CD4-positive, alpha-beta T cell treated with Interleukin-10 for 1 hour (primary cell): ENCODE results near the gene KCNMA1.
"Not testable (repeated sequence)": the region's sequence is repeated elsewhere in the genome, so short reads cannot be mapped to it uniquely, and the experiment has no call there.

Source experiments
- DNase-seq: peaks from one replicate; pipeline ENCODE4 v3.0.0-alpha.2; 2020

KCNMA1 gene

DNA sequence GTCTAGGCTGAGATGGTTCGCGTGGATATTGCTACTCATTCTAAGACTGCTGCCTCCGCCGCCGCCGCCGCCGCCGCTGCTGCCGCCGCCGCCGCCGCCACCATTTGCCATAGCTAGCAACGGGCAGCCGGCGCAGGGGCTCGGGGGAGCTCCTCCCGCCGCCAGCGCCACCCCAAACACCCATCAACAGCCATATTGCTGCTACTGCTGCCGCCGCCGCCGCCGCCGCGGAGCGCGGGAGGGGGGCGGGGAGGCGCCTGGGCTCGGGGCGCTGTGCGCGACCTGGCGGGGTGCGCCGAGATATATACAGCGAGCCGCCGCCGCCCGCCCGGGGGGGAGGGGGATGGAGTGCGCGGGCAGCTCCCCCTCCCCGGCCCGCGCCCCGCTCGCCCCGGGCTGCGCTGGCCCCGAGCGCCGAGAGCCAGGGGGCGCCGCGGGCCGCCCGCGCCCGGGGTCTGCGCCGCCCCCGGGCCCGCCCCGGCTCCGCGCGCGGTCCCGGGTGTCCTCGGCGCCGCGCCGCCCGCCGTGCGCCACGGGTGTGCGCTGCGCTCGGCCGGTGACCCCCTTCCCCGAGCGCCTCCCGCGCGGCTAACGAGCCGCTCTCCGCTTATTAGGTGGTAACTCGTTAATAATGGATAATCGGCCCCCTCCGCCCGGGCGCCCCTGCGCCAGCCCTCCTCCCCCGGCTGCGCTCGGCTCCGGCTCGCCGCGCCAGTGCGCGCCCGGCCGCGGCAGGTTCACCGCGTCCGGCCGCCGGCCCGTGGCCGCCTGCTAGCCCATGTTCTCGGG is at the start of gene KCNMA1:
Gene KCNMA1, minus strand, starts transcription at position 277 of the 789 bp plus-strand sequence.
- no peak for DNase-seq

DNA sequence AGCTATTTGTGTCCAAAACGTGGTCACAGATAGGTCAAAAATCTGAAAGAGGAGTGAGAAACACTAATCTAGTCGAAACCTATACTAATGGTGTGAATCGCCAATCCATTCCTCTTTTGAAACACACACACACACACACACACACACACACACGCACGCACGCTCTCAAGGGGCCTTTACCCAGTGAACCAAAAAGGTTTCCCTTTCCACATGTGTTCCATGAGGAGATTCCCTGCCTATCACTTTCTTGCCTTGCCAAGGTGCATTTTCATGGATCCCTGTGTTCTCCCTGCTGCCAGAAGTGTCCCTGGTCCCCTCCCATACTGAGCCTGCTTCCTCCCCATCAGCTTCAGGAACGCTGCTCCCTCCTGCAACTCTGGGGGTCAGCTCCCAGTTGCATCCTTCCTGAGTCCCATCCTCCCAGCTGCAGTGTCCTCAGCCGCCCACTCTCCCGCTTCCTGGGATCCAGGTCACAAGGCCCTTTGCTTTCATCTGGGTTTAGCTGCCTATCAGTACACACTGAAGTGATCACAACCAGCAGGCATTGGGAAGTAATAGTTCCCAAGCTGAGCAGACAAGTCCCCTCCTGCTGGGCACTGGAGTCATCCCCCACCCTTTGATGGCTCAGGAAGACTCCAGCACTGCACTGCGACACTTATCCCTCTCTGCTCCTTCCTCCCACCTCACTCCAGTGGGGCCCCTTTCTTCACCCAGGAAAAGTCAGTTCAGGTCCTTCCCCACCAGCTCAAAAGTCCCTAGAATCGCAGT is 49.2 kb upstream of the KCNMA1 start:
- no peak for DNase-seq

DNA sequence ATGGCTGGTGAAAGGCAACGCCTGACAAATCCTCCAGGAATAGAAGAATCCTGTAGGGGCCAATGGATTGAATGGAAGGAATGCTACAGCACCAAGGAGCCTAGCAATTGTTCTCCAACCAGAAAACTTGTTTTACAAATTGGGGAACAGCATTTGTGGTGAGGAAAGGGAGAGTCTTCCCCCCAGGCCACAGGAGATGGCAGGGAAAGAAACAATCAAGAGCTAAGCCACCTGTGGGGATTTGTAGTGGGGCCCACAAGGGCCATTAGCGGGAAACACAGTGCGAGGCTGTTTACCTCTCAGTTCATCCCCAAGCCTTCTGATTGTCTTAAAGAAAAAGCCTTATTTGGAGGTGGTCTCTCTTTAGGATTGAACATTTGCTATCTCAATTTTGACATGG is 48.5 kb upstream of the KCNMA1 start:
- DNase-seq, result no peak

DNA sequence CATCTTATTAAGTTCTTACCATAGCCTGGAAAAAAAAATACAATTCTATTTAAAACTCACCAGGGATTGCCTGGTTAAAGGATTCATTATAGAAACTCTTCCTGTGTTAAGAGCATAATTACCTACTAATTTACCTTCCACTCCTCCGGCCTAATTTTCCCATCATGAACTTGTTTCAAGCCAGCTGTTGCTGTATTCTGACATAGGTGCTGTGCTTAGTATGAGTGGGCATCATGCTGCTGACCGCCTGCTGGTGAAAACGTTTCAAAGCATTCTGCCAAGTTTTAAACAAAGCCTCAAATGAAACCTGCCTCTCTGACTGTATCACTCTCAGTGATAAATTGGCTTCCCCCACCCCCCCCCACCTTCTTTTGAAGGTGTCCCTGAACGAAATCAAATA is 47.8 kb upstream of the KCNMA1 start:
- DNase-seq, result no peak

DNA sequence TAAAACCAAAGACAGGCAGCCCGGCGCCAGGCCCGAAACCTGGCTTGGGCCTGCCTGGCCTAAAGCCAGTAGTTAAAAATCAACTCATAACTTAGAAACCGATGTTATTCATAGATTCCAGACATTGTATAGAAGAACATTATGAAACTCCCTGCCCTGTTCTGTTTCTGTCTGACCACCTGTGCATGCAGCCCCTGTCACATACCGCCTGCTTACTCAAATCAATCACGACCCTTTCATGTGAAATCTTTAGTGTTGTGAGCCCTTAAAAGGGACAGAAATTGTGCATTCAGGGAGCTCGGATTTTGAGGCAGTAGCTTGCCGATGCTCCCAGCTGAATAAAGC is 45.5 kb upstream of the KCNMA1 start:
- DNase-seq, result not testable (repeated sequence)

DNA sequence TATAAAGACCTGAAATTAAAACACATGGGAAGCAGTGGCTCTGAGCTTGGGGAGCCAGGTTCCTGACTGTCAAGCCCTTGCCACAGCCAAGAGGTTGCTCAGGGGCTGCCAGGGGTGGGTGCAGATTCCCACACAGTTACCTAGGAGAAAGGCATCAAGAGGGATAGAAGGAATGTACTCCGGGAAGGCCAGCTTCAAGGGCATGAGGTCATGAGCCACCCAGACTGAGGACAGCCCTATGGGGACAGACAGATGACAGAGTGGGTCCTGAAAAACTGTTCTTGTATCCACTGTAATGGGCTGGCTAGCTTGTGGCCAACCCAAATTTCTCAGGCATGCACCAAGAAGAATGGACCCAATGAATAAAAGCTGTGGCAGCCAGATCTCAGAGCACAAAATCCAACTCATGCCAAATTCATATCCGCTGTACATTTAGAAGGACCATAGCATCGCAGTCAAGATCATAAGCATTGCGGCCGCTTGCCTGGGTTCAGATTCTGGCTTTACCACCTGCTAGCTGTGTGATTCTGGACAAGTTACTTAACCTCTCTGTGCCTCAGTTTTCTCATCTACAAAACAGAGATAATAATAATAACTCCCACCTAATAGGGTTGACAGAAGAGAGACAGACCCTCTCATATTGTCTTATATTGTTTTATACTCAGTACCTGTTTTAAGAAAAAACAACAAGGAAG is 44.9 kb upstream of the KCNMA1 start:
- DNase-seq, result no peak

DNA sequence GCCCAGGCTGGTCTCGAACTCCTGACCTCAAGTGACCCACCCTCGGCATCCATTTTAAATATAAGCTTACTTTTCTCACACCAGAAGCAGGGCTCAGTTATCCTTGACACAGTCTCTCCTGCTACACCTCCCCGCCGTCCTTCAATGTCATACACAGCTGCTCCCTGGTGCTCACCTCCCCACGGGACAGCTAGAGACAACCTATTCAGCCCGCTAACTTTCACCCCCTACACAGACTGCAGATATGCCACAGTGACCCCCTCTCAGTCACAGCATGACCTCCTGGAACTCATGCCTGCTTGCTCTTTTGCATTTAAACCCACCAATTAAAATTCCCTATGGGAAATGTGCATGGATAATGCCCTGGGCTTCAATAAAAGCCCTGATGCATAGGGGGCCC is 44.2 kb upstream of the KCNMA1 start:
- no peak for DNase-seq

DNA sequence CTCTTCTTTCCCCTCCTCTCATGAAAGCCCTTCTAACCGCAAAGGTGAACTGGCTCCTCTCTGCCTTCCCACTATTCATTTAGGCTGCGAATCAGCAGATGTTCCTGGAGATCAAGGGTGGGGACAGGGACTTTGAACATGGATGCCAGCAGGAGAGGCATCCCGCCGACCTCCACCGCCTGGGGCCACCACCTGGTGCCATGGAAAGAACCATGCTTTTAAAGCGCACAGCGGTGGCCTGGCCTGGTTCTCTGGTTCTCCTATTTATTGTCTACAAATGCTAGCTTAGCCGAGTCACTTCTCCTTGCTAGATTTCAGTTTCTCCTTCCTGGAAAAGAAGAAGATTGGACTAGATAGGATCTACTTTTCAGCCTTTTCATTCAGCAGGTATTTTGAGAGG is 43.2 kb upstream of the KCNMA1 start:
- no peak for DNase-seq

DNA sequence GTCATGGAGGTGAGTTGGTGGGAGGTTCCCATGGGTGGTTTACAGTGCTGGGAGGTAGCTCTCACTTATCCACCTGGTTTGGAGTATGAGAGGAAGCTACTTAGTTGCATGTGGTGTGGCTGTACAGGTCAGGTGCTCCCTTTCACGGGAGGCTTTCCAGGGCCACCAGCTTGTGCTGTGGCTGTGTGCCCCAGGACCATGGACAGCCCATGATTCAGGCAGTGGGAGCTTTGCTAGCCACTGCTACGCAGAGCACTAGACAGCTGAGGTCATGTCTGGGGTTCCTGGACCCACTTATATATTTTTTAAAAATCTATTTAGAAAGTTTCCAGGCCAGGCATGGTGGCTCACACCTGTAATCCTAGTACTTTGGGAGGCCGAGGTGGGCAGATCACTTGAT is 42.5 kb upstream of the KCNMA1 start:
- no peak for DNase-seq

DNA sequence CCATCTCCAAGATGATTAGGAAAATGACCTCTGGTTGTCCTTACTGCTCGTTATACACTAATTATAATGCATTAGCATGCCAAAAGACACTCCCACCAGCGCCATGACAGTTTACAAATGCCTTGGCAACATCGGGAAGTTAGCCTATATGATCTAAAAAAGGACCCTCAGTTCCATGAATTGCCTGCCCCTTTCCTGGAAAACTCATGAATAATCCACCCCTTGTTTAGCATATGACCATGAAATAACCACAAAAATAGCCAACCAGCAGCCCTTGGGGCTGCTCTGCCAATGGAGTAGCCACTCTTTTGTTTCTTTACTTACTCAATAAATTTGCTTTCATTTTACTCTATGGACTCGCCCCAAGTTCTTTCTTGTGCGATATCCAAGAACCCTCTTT is 41.6 kb upstream of the KCNMA1 start:
- no peak for DNase-seq

DNA sequence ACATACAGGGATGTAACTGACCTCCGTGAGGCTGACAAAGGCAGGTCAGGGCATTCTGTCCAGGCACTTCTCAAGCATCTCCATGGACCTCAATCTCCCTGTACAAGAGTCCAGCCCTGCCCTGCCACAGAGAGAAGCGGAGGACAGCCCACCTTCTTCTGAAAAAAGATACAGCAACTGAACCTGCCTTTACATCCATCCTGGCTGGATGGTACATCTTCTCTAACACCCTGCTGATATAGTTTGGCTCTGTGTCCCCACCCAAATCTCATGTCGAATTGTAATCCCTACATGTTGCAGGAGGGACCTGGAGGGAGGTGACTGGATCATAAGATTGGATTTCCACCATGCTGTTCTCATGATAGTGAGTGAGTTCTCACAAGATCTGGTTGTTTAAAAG is 40.5 kb upstream of the KCNMA1 start:
- DNase-seq, result no peak

DNA sequence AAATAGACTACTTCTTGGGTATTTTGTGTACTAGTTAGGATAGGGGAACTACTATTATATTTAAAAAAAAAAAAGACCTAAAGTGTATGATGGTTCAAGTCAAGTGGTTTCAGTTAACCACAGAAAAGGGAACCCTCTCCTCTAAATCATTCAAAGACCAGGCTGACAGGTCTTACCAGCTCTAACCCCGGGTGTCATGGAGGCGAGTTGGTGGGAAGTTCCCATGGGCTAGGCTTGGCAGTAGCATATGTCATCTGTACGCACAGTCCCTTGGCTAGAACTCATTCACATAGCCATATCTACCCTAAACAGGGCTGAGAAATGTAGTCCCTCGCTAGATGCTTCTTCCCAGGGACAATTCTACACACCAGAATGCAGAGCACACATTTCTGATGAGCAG is 37.7 kb upstream of the KCNMA1 start:
- no peak for DNase-seq

DNA sequence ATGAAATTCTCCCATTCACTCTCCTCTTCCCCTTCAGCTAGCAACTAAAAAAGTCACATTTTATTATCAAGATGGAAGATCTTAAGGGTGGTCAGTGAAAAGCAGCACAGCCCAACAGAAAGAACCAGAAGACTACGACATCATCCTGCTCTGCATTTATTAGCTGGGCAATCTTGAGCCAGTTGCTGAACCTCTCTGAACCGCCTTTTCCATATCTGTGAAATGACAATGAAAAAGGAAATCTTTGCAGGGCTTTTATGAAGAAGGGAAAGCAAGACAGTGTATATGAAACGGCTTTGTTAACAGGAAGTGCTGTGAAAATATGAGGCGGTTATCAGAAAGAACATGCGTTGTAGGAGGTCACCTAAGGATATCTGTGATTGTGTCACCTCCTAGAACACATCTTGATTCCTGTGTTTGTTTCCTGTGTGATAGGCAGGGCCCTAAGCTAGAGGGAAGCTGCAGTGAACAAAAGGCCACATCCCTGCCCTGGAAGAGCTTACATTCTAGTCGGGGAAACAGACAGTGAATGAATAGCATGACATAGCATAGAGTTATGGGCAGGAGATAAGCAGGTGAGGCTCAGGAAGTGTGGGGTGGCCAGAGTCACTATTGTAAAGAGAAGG is 36.0 kb upstream of the KCNMA1 start:
- no peak for DNase-seq

DNA sequence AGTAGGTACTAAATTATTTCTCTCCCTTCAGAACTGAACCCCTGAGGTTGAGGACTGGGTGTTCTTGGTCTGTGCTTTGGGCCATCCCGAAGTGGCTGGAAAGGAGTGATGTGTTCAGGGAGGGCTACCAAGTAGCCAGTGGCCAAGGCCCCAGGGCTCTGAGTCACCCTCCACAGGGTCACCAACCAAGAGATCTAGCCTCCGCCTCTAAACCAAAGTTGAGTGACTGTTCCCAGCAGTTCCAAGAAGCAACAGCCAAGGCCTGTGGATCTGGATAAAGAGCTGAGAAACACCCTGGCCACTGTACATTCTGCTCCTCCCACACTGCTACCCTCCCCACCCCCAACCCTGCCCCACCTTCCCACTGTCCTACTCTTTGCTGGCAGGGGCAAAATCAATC is 35.5 kb upstream of the KCNMA1 start:
- DNase-seq, result no peak

DNA sequence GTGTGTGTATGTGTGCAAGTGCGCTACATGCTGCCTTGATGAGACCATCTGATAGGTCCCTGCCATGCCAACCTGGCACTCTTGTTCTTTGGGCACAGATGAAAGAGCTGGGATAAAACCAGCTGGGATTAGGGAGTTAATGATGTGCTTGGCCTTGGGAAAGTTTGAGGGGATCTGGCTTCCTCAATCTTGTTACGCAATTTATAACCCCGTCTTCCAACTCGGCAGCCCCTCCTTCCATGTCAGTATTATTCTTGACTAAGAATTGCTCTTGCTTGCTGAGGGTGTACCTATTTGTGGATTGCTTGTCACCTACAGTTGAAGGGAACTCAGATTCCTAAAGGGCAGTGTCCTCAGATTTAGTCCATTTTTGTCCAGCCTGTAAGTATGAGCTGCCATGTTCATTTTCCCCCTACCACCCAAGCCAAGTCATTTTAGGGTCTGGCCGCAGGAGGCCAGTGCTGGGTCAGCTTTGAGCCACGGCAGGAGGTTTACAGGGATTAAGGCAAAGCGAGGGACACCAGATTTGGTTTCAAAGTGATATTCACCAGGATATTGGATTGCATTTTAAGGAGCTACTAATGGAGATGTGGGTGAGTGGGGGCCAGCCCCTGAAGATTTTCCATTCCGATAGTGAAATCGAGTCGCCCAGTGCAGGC is 34.1 kb upstream of the KCNMA1 start:
- no peak for DNase-seq

DNA sequence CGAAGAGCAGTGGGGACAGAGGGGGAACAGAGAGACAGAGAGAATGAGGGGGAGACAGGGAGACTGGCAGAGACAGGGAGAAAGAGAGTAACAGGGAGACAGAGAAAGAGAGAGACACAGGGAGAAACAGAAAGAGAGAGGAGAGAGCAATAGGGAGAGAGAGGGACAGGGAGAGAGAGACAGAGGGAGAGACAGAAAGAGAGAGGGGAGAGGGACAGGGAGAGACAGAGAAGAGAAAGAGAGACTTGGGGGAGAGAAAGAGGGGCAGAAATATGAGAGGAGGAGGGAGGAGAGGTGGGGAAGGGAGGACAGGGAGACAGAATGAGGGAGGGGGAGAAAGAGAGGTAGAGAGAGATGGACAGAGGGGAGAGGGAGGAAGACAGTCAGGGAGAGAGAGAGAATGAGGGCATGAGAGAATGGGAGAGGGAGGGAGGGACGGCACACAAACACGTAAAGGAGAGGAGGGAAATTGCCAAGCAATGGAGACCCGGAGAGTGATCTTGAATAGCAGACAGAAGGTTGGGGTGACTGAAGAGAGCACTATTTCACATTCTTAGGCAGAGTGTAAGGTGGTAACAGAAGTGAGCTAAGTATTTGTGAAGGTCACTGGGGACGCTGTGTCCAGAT is 33.3 kb upstream of the KCNMA1 start:
- DNase-seq, result no peak

DNA sequence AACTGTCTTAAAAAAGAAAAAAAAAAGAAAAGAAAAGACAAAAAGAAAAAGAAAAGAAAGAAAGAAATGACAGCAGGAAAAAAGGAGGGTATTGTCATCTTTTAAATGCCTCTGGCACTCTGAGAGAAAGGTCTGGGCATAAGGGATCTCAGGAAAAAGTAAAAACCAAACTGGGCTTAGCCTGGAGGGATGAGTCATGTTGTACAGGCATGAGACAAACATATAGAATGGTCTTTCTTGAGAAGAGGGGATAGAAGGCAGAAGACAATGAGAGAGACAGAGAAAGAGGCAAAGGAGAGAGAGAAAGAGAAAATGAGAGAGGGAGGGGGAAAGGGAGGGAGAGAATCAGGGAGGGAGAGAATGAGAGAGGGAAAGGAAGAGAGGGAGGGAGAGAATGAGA is 32.3 kb upstream of the KCNMA1 start:
- DNase-seq, result no peak

DNA sequence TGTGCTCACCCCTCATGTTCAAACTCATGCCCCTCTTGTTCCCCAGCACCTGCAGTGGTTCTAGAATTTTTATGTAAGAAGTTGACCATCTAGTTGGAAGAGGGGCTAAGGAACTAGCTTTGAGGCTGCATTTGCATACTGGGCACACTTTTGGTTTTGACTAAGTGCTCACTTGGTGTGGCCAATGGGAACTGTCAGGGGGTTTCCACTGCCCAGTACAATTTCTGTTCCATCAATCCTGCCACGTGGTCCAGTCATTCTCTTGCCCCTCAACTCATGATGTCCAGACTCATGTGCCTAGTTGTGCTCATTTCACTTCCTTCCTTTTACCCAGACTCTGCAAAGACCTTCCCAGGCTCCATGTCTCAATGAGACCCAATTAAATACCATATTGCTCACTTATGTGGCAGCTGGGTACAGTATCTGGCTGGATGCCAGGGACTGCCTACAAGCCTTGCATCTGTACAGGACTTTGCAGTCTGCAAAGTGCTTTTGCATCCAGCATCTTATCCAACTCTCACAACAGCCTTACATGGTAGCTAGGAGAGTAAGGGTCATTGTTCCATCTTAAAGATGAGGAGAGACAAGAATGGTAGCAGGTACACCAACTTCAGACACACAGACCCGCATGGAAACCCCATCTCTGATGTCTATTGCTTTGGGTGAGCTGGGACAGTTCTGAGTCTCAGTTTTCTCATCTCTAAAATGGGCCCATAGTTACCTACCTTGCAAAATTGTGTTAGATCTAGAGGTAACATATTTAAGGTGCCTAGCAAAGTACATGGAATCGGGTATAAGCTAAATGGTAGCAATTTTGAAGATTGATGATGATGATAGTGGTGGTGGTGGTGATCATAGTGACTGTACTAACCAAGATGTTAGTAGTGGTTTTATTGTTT is 30.1 kb upstream of the KCNMA1 start:
- no peak for DNase-seq

DNA sequence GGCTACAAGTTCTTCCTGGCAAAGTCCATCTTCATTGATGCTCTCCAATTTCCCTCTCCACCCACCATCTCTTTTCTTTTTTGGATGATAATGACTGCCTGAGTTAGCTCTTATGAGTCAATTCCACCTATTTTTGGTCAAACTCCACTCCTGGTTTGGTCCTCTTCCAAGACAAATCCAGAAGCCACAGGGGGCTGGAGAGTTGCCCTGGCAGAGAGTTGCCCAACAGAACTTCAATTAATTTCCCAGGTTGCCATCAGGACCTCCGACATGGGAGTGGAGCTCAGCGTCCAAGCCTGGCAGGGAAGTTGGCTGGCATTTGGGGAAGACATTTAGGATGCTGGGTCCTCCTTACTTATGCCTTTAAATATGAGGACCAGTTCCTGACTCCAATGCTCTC is 29.2 kb upstream of the KCNMA1 start:
- no peak for DNase-seq

DNA sequence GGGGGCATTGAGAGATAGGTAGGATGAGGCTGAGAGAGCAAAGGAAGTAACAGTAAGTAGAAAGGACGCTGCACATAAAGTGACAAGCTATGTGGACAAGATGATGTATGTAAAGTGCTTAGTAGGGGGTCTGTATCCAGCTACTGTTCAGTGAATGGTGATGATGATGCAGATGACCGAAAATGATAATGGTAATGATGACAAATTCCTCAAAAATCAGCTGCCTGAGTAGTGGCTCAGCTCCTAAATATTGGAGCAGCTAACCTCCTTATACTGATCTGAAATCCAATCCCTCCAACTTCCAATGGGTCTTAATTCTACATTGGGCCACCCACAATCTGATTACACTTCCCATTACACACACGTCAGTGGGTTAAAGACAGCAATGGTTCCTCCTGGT is 27.1 kb upstream of the KCNMA1 start:
- DNase-seq, result no peak

DNA sequence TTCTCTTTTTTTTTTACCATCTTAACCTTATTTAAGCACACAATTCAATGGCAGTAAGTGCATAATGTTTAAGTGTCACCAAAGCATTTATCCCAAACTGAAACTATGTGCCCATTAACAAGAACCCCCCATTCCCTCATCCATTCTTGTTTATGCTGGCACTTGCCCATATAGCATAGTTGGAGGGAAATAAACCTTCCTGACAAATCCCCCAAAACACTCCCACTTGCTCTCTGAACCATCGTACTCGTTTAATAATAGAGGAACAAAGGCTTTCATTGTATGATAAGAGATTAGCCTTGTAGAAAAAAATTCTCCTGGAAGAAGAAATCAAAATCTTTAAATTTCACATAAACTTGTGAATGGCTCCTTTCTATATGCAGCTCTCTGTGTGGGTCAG is 26.4 kb upstream of the KCNMA1 start:
- no peak for DNase-seq

DNA sequence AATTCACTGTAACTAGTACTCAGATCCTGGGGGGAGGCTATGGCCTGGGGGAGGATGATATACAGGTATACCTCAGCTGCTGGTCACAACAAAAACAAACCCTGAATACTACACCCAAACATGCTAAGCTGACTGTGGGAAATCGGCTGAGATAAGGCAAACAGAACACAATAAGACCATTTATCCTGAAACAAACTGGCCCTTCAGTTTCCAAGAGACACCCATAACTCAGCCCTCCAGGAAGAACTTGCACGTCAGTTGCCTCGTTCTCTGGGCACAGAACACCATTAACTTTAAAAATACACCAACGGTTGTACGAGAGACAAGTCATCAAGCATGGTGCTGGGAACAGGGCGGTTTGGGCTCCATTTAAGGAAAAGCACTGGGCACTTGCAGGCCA is 24.1 kb upstream of the KCNMA1 start:
- DNase-seq, result no peak
